ENCODE data around the gene CTNND2.

The CTNND2 gene

DNA sequence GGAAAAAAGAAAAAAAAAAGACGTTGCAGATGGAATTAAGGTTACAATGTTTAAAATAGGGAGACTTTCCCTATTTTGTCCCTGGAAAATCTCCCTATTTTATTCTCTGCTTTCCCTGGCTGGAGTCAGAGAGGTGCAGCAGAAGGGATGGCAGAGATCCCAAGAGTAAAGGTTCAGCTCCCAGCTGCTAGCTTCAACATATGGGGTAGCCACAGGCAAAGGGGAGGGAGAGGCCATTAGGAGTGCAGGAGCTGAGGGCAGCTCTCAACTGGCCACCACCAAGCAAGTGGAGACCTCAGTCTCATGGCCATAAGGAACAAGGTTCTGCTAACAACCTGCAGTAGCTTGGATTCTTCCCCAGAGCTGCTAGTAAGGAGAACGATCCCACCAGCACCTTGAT lies 776.2 kb downstream of the CTNND2 start:
- H3K4me3 ChIP-seq (ENCODE audit: low read depth, low read length): no peak overlapping the region
- no peak for DNase-seq (ENCODE audit: low read depth, low spot score)
- TF ChIP-seq, protein P1, sequence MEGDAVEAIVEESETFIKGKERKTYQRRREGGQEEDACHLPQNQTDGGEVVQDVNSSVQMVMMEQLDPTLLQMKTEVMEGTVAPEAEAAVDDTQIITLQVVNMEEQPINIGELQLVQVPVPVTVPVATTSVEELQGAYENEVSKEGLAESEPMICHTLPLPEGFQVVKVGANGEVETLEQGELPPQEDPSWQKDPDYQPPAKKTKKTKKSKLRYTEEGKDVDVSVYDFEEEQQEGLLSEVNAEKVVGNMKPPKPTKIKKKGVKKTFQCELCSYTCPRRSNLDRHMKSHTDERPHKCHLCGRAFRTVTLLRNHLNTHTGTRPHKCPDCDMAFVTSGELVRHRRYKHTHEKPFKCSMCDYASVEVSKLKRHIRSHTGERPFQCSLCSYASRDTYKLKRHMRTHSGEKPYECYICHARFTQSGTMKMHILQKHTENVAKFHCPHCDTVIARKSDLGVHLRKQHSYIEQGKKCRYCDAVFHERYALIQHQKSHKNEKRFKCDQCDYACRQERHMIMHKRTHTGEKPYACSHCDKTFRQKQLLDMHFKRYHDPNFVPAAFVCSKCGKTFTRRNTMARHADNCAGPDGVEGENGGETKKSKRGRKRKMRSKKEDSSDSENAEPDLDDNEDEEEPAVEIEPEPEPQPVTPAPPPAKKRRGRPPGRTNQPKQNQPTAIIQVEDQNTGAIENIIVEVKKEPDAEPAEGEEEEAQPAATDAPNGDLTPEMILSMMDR (IDR thresholded peaks at IDR 0.05; ENCODE audit: low read depth, low read length): no peak
- in situ Hi-C loops (cut with HindIII; ENCODE audit: low sequenced_read_pairs): no loop called here

DNA sequence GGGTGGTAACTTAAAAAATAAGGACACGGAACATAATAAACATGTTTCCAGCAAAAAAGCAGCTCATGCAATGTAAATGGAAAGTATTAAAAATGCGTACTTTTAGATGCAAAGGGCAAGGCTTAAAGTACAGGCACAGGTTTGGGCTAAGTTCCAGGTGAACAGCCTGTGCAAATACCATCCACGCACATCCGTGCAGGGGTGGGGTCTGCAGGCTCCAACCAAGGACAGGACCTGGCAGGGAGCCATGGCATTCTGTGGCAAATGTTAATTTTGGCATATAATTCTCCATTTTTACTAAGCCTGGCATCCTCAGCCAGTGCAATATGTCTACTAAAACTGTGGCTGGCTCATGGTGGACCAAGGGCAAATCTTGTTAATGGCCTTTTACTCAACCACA lies 777.4 kb downstream of the CTNND2 start:
- TF ChIP-seq, protein P1 (IDR thresholded peaks at IDR 0.05; ENCODE audit: low read depth, low read length): no peak
- in situ Hi-C loops (cut with HindIII; ENCODE audit: low sequenced_read_pairs): no loop called here
- no peak for DNase-seq (ENCODE audit: low read depth, low spot score)
- H3K4me3 ChIP-seq (ENCODE audit: low read depth, low read length): no peak overlapping the region

DNA sequence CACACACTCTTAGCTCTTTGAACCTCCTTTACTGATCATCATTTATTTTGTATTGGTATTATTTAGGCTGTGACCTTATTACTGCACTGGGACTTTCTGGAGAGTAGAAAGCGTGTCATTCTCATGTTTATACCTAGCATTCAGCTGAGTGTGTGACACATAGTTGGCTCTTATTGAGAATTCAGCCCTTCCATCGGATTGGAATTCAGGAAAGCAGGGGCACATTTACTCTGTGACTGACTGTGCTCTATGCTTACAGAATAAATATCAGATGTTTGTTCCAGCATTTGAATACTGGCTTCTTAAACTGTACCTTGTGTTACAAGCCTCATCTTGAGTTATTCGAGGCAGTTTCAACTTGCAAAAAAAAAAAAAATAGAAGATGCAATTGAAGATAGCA lies 782.4 kb downstream of the CTNND2 start:
- in situ Hi-C loops (cut with HindIII; ENCODE audit: low sequenced_read_pairs): no loop called here
- DNase-seq (ENCODE audit: low read depth, low spot score): no peak

DNA sequence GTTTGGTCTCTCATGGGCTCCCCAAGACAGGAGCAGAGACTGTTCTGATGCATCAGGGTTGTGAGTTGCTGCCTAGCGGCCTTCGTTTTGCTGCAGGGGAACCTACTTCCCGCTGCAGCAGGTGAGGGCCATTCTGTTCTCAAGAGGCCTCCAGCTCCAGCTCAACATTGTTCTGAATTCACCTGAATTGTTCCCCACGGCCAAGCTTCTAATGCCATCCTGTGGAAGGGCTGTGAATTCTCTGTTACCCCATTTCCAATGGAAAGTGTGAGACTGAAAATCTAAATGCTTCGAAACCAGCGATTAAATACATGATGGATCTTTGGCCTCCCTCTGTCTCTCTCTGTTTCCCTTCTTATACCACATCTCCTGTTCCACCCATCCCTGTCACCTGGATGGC lies 794.1 kb downstream of the CTNND2 start:
- no peak for DNase-seq (ENCODE audit: low read depth, low spot score)
- H3K4me3 ChIP-seq (ENCODE audit: low read depth, low read length): no peak overlapping the region
- in situ Hi-C loops (cut with HindIII; ENCODE audit: low sequenced_read_pairs): no loop called here
- TF ChIP-seq, protein P1 (IDR thresholded peaks at IDR 0.05; ENCODE audit: low read depth, low read length): no peak

More for the DNA sequence above, 782.4 kb downstream of the CTNND2 start:
- TF ChIP-seq, protein P1 (IDR thresholded peaks at IDR 0.05; ENCODE audit: low read depth, low read length): no peak
- no peak overlapping the region for H3K4me3 ChIP-seq (ENCODE audit: low read depth, low read length)

DNA sequence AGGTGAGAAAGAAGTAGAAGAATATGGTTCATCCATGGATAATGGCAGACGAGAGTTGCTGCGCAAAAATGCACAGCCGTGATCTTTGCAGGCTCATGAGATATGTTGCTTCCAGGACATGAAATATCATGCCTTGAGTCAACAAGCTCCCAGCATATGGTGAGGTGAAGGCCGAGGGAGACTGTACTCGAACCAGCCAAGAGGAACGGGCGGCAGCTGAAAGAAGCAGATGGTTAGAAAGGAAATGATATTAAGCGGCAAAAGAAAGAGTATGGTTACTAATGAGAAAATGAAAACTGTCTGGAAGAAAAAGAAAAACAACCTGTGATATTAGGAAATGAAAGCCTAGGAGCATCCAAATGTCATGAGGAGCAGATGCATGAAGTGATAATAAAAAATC lies 798.5 kb downstream of the CTNND2 start:
- no peak for DNase-seq (ENCODE audit: low read depth, low spot score)
- H3K4me3 ChIP-seq (ENCODE audit: low read depth, low read length): no peak overlapping the region
- in situ Hi-C loops (cut with HindIII; ENCODE audit: low sequenced_read_pairs): no loop called here
- TF ChIP-seq, protein P1 (IDR thresholded peaks at IDR 0.05; ENCODE audit: low read depth, low read length): no peak

DNA sequence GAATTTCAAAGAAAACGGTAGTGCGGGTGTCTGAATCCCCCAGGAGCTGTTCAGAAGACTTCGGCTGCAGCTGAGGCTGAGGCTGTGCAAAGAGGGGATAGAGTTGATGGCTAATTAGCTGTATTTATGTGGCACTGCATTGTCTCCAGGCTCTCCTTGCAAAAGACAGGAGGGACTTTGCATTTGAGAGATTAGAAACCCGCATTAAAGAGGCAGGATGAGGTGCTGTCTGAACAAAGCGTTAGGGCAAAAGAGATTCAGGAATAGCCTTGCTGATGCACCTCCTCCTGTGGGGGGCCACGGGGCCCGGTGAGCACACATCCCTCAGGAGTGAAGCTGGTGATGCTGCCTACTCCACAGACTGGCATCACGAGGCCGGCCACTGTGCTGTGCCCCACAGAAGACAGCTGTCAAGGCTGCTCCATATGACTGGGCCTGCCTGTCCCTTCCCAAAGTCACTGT lies 799.6 kb downstream of the CTNND2 start:
- H3K4me3 ChIP-seq (ENCODE audit: low read depth, low read length): no peak overlapping the region
- DNase-seq (ENCODE audit: low read depth, low spot score): no peak
- in situ Hi-C loops (cut with HindIII; ENCODE audit: low sequenced_read_pairs): no loop called here
- TF ChIP-seq, protein P1 (IDR thresholded peaks at IDR 0.05; ENCODE audit: low read depth, low read length): no peak

DNA sequence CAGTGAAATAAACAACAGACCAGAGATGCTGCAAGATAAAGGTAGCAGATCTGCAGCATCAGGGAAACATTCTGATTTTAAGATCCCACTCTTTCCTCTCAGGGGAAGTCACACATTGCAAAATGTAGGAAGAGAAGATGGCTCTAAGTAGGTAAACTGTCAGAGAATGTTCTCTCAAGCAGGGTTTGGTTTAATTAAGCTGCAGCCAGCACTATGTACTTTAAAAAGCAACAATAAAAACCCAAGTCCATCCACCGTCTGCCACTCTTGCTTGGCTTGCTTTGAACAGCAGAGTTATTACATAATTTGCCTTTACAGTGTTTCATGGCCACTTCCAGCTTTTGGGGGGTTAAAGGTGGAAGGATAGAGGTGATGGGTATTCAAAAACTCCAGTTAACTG lies 800.0 kb downstream of the CTNND2 start:
- no peak for DNase-seq (ENCODE audit: low read depth, low spot score)
- TF ChIP-seq, protein P1 (IDR thresholded peaks at IDR 0.05; ENCODE audit: low read depth, low read length): no peak
- no peak overlapping the region for H3K4me3 ChIP-seq (ENCODE audit: low read depth, low read length)
- in situ Hi-C loops (cut with HindIII; ENCODE audit: low sequenced_read_pairs): no loop called here
